GM19438 (cell line): ENCODE data around the gene PRDM16.

ENCODE experiments used
- ATAC-seq: cut with Tn5 transposase; IDR thresholded peaks from one replicate; pipeline ENCODE4 v1.9.1; 2021; ENCODE audit warnings: low read depth; ENCODE audit not compliant: unreplicated experiment

Gene PRDM16

DNA sequence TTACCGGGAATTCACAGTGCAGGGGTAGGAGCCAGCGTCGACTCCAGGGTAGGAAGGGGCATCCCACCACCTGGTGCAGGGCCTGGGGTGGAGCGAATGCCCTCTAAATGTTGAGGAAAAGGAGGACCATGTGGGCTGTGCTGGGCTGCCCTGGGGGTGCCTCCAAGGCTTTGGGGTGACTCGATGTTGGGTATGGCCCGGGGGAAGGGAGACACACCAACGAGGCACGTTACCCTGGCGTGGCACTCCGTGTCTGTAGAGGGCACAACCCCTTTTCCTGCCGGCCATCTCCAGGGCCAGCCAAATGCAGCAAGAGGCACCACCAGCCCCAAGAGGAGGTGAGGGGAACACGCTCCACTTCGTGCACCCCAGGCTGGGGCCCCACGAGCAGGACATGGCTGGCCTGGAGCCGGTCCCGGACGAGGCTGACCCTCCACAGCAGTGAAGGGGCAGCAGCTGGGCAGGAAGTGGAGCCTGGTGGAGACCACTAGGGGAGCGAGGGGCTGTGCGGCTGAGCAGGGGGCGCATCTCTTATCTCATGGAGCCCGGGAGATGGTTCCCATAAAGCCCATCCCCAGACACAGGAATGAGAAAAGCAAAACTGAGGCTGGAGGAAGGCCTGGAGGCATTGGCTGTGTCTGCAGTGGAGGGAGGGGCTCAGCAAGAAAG, 36.5 kb upstream of the PRDM16 start:
- no peak for ATAC-seq

DNA sequence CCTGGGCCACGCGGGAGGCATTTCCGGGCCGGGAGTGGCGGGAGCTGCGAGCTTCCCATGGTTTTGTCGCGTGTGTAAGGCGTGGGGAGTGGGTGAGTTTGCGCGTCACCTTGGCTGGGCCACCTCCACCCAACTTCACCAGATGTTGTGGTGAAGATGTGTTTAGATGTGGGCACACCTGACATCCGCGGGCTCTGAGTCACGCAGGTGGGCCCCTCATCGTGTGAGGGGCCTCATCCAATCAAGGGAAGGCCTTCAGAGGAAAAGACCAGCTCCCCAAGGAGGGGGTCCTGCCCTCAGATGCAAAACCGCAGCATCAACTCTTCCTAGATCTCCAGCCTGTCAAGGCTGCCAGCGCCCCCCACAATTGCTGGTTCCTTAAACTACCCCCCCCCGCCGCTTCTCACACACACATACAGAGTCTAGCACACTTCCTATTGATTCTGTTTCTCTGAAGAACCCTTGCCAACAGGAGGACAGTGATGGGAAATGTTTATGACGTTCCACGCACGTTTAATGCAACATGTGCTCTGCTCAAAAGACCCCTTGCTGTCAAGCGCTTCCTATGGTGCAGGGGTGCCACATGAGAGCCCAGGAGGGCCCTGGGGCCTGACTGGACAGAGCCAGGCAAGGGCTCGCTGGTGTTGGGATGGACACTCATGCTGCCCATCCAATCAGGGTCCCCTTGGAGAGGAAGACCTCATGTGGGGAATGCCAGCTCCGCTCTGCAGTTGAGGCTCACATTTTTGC, 35.8 kb upstream of the PRDM16 start:
- no peak for ATAC-seq

DNA sequence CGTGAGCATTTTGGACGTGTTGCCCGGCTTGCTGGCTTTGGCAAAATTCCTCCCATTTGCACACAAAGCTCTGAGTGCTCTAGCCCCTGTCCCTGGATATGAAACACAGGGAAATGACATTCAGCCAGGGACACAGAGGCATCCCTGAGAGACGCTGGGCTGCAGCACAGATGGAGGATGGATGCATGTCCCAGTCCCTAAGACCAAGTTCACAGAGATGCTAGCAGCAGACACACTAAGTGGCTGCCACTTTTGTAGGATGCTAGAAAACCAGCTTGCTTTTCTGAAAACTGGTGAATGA, 35.3 kb upstream of the PRDM16 start:
- ATAC-seq = no peak

DNA sequence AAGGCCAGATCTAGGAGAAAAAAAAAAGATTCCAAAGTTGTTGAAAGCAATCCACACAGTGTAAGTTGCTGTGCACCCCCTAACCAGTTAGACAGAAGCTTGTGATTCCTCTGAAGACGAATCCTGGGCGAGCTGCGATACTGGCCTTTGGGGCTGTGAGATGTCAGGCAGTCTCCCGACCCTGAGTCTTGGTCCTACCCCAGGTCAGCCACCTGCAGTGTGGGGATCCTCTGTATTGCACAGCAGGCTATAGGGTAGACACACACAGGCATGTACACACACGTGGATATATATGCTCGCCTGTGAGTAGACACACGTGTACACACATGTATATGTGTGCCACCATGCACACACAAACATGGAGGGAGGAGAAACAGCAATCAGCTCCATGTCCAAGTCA, 34.8 kb upstream of the PRDM16 start:
- no peak for ATAC-seq

DNA sequence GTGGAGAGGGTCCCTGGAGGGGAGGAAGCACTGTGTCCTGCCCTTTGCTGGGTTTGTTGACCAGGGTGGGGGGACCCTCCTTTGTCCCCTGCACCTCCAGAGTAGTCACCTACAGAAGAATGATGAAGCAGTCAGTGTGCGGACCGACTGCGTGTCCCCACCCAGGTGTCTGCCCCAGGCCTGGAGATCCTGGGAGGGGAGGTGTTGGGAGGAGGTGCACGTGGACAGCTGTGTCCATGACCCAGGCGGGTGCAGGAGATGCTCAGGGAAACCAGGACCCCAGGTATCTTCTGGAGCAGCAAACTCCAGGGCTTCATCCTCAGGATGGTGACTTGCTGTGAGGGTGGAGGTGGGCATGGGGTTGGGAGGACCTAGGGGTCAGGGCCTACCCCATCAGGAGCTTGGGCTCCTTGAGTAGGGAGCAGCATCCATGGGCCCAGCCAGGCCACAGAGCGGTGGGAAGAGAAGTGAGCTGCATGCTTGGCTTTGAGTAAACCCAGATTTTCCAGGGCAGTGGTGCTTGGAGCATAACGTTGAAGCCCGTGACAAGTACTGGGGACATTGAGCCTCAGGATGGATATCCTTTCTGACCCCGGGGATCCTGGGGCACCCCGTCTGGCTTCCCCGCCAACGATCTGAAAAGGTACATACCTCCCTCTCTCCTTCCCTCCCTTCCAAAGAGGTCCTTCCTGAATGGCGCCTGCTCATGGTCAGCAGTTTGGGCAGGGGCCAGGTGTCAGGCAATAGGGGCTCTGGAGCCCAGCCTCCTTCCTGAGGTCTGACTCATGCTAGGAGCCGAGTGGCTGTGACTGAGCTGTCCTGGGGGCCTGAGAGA, 34.1 kb upstream of the PRDM16 start:
- ATAC-seq = no peak

DNA sequence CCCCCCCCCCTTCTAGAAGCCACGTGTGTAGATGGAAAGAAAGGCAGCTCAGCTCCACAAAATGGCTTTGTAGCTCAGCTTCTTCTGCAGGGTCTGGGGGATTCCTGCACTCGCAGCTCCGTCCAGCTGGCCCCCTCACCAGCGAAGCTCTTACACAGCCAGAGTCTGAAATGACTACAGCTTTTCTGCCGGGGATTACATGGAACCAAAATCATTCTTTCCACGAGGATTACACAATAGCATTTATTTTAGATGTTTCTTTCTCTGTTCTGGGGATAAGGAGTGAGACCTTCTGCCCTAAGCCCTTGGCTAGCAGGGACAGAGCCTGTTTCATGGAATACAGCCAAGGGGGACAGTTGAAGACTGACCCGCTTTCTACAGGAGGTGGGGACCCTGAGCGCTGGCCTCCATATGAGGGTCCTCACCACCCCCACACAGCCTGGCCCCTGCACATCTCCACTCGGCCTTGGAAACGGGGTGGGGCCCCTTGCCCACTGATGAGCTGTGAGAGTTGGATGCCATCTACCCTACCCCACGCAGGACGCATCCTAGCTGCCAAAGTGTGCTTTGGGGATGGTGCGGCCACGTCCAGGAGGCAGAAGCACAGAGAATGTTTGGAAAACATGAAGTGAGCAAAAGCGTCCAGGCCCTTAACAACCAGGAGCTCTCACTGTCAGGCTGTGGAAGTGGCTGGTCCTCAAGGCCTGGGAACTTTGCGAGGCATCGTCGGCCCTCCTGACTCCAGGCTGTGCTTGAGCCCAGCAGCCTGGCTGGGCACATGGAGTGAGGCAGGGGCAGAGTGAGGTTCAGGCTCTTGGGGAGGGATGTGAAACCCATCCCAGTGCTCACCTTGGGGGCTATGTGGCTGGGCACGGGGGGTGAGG, 33.2 kb upstream of the PRDM16 start:
- ATAC-seq = no peak

DNA sequence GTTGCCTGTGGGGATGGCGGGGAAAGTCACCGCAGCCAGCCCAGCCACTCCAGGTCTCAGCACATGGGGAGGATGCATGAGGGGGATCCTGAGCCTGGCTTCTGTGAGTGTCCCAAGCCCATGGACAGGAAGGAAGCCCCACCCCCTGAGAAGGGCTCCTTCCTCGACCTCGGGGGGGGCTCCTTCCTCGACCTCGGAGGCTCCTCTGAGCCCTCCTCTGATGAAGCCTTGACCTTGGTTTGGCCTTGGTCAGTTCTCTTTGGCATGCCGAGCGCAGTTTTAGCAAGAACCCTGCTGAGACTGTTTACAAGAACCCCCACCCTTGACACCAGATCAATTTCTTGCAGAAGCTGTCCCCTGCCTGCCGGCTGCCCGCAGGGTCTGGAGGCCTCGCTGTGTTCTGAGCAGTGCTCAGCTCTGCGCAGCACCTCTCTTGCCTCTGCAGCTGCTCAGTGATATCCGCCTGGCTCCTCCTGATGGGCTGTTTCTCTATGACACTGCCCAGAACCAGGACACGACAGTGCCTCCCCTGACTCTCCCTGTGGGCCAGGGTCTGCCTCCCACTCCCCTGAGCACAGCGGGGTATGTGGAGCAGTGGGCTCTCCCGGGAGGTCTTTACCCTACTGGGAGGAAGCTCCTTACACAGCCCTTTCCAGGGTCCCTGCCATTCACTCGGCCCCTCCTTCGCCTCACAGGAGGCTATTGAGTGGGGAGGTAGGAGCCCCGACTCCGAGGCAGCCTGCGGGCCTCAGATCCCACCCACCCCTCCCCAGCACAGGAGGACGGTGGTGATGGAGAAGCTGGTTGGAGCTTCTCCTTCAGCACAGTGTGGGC, 32.3 kb upstream of the PRDM16 start:
- no peak for ATAC-seq

DNA sequence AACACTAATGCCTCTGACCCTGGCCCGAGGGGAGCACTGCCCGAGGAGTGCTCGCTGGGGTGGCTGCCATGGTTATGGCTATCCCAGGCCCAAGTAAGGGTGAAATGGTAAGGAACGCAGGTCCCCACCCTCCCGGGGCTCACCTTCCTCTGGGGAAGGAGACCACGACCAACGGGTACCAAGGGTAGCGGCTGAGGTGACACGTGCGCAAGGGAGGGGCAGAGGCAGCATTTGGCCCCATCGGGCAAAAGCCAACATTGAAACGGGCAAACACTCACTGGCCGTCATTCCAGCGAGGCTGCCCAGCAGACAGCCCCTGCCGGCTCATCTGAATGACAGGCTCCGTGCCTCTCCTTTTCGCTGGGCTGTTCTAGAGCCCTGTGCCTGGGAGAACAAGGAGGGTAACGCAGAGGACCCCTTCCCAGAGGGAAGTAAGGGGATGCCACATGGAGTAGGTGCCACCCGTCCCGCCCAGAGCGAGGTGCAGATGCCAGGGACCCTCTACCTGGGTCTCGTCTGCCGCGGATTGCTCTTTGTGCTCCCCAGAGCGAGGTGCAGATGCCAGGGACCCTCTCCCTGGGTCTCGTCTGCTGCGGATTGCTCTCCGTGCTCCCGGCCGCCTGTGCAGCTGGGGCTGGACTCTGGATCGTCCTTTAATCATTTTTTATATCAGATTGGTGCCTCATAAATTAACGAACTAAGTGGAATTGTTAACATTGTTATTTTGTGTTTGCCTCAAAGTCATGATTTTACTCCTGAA, 31.5 kb upstream of the PRDM16 start:
- ATAC-seq = no peak

DNA sequence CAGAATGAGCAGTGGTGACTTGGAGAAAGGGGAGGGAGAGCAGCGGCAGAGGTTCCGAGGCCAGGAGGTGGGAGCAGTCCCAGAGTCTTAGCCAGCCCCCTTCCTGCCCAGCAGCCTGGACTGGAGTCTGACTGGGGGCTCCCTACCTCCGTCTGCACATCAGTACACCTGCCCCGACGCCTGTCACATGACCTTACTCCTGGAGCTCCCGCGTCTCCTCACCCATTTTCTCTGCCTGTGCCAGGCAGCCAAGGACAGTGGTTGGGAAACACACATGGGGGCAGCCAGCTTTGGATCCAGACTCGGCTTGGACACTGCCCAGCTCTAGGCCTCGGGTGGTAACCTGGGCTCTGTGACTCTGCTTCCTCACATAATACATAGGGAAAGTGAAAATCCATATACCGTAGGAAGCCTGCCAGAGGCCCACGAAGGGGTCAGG, 30.9 kb upstream of the PRDM16 start:
- ATAC-seq = no peak

DNA sequence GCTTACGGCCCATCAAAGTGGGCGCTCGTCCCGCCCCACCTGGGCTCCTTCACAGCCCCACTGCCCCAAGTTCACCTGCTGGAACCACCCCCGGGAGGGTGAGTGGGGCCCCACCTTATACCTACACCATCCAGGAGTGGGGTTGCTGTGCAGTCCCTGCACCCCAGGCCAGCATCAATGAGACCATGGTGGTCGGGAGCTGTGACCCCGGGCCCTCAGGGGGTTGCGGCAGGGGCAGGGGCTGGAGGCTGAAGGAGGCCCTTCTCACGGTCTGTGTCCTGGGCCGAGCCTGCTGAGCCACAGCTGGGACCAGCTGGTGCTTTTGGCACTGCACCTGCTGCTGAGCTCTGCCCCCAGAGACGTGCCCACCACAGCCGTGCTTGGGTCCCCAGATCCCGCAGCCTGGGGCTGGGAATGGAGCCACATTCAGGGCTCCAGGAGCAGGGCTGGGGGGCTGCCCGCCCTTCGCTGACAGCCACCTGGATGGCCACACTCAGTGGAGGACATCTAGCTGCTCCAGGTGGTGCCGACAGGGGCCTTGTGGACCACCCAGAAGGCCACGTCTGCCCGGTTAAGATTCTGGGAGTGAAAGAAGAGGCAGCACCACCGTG, 30.3 kb upstream of the PRDM16 start:
- ATAC-seq = no peak

DNA sequence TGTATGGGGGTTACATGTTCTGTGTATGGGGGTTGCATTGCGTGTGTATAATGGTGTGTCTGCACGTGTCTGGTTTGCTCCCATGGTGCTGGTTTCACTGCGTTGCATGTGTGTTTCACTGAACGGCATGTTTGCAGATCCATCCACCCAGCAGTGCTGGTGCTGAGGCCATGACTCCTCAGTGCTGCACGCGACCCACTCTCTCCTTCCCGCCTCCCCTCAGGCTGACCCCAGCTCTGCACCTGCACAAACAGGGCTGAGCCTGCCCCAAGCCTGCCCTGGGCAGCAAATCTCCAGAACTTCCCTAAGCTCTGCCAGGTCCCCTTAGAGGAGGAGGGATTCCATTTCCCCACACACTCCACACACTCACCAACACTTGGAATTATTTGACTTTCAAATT, 29.0 kb upstream of the PRDM16 start:
- no peak for ATAC-seq

DNA sequence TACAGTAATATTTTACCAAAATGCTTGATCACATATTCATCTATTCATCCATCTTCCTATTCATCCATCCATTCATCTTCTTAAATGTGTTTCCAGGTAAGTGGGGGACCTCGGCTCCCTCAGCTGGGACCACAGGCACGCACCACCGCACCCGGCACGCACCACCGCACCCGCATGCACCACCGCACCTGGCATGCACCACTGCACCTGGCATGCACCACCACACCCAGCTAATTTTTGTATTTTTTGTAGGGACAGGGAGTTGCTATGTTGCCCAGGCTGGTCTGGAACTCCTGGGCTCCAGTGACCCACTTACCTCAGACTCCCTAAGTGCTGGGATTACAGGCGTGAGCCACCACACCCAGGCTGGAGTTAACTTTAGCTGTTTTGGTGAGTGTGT, 26.5 kb upstream of the PRDM16 start:
- ATAC-seq = no peak

DNA sequence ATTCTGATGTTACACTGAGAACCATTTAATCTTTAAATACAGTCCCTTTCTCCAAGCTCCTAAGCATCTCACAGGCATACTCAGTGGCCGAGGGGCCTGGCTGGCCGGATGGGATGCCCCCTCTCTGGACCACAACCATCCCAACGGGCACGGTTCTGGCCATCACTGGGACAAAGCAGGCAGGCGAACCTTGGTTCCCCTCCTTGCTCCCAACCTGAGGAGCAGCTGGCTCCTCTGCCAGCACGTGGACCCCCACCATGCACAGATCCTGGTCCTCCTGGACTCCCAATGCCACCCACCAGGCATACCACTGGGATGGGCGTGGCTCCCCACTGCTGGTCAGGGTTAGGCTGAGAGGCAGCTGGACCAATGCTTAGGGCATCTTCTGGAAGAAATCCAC, 19.8 kb upstream of the PRDM16 start:
- ATAC-seq = no peak

DNA sequence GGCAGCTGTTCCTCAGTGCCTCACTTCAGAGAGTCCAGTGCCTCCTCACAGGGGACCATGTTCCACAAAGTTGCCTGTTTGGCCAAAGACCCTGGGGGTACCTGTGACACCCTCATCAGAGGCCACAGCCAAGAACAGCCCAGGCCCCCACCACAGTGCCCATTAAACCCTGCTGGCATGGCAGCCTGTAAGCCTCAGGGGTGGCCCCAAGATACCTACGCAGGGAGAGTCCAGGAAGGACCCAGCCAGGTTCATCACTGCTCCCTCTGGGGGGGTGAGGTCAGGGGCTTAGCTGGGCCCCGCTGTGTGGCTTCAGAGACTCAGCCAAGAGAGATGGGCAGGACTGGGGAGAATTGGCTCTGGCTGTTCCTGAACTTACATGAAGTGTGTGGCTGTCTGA, 19.1 kb upstream of the PRDM16 start:
- no peak for ATAC-seq

DNA sequence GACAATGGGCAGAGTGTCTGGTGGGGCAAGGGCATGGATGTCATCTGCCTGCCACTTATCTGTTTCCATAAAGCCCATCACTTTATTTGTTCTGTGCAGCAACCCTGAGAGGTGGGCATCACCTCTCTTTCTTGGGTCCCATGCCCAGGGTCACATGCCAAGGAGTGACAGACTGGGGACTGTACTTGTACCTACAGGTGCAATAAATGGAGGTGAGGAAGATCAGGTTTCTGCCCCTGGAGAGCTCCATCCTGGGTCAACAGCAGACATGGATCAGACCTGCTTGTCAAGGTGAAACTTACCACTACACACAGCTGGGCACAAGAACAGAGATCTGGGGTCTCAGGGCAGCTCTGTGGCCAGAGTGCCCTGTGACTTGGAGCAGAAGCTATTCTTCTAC, 18.4 kb upstream of the PRDM16 start:
- ATAC-seq = no peak

DNA sequence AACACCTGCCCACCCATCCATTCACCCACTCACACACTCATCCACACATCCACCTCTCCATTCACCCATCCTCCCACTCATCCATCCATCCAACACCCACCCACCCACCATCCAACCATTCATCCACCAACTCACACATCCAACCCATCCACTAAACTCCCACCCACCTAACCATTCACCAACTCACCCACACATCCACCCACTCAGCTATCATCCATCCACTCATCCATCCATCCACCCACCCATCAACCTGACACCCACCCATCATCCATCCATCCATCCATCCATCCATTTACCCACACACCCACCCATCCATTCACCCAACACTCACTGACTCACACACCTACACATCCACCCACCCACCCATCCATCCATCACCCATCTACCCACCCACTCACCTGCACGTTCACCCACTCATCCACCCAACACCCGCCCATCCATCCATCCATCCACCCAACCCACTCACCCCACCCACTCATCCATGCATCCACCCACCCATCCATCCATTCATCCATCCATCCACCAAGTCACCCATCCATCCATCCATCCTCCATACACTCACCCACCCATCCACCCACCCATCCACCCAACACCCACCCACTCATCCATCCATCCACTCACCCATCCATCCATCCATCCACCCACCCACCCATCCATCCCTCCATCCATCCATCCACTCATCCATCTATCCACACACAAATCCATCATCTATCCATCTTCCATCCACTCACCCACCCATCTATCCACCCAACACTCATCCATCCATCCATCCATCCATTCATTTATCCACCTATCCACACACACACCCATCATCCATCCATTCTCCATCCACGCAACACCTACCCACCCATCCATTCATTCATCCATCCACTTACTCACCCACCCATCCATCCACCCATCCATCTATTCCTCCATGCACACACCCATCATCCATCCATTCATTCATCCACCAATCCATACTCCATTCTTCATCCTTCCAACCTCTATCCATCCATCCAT, 17.4 kb upstream of the PRDM16 start:
- ATAC-seq = no peak

DNA sequence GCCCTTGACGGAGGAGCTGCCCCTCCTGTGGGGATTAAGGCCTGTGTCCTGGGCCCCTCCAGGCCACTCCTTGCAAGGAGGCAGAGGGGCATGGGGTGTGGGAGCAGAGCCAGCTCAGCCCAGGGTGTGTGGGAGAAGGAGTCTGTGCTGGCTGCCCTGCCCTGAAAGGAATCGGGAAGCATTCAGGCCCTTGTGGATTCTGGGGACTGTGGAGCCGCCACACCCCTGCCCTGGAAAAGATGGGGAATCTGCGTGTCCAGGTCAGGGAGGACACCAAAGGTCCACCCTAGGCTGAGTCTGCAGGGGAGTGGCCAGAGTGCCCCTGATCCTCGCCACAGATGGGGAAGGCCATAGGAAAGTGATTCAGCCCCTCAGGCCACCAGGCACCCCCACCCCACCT, 16.5 kb upstream of the PRDM16 start:
- no peak for ATAC-seq
